ENCODE measurements around the gene SNRPB2. TPM values are rescaled to one million over a fixed set of nuclear protein-coding genes. Genes with fewer than 3 reads are reported as not detected.

Gene SNRPB2
- total RNA-seq, 1 experiment from 2014 or later, result 93.2 TPM

DNA sequence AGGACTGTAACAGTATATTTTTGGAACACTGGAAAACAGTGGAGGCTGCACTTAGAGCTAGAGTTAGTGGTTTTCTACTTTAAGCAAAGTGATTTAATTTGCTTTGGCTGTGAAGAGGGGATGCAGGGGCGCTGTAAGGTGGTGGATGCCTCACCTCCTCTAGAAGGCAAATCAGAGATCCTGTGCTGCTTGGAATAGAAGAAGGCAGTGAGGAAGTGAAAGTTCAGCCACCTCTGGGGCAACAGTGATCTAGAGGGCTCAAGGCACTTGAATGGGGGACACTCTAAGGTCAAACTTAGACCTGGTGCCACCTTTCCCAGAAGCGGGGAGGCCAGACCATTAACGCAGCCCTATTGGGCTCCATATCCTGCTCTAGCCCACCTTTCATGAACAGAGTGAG, 19.0 kb upstream of the SNRPB2 start:
- no peak overlapping the region for H3K4me3 Mint-ChIP-seq (ENCODE audit: unreplicated experiment)
- H3K36me3 ChIP-seq (ENCODE audit: control insufficient read depth, insufficient read depth, low read length), result no peaks in the 10 kb centered on the region
- H3K27me3 ChIP-seq (replicated peaks; ENCODE audit: control insufficient read depth, insufficient read depth, low read length), result peaks cover 1% of the 10 kb centered on the region; the same call in 1 of the 2 replicates
- BruUV-seq (replicated peaks), result no TSS peak
- H3K36me3 Mint-ChIP-seq (ENCODE audit: insufficient read depth, unreplicated experiment), result no peaks in the 10 kb centered on the region
- H3K4me1 Mint-ChIP-seq (ENCODE audit: low read depth, unreplicated experiment), result no peaks in the 10 kb centered on the region
- POLR2A ChIA-PET, result no interaction called here
- no peak overlapping the region for H3K4me3 ChIP-seq (ENCODE audit: low read depth, low read length)
- TF ChIP-seq, protein P1, sequence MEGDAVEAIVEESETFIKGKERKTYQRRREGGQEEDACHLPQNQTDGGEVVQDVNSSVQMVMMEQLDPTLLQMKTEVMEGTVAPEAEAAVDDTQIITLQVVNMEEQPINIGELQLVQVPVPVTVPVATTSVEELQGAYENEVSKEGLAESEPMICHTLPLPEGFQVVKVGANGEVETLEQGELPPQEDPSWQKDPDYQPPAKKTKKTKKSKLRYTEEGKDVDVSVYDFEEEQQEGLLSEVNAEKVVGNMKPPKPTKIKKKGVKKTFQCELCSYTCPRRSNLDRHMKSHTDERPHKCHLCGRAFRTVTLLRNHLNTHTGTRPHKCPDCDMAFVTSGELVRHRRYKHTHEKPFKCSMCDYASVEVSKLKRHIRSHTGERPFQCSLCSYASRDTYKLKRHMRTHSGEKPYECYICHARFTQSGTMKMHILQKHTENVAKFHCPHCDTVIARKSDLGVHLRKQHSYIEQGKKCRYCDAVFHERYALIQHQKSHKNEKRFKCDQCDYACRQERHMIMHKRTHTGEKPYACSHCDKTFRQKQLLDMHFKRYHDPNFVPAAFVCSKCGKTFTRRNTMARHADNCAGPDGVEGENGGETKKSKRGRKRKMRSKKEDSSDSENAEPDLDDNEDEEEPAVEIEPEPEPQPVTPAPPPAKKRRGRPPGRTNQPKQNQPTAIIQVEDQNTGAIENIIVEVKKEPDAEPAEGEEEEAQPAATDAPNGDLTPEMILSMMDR (IDR thresholded peaks at IDR 0.05; ENCODE audit: insufficient read depth in 1 of 2, low read depth in 1 of 2, low read length in 1 of 2, severe bottlenecking in 1 of 2, unreplicated experiment in 1 of 2), result no peak
- H3K9me3 Mint-ChIP-seq (ENCODE audit: unreplicated experiment), result peaks cover 26% of the 10 kb centered on the region
- intact Hi-C loops (cut with micrococcal nuclease; ENCODE audit: unreplicated experiment), result no loop called here
- H3K27ac Mint-ChIP-seq (ENCODE audit: unreplicated experiment), result no peak overlapping the region
- H3K4me1 ChIP-seq, result no peaks in the 10 kb centered on the region
- H3K9me3 ChIP-seq, result peaks cover 11% of the 10 kb centered on the region
- CTCF ChIA-PET, result no interaction called here
- H3K27me3 Mint-ChIP-seq (ENCODE audit: insufficient read depth, unreplicated experiment), result peaks cover 18% of the 10 kb centered on the region
- DNase-seq, result no peak

DNA sequence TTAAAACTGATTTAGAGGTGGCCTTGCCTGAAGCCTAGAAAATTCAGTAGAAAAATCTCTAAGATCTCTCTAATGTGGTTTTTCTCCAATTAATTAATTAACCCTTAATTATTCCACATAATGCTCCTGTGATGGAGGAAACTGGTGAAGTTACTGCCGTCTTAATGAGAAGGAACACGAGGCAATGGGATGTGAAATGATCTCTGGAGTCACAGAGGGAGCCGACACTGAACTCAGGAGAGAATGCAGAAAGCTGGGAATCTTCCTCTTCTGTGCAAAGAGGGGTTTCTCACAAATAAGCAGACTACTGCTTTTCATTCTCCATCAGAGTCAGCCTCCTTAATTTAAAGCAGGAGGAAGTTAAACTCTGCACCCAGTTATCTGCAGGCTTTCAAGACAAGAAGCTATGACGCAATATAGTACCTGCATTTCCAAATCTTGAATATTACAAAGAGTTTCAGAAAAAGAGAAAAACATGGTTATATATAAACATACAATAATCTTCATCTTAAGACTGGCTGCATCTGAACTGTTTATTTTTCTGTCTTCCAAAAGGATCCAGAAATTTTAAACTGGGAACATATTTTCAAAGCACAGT, 18.1 kb upstream of the SNRPB2 start:
- Mint-ChIP-seq H3K9me3 (ENCODE audit: unreplicated experiment) (peaks cover 21% of the 10 kb centered on the region), H3K4me1 (ENCODE audit: low read depth, unreplicated experiment) (no peaks in the 10 kb centered on the region), H3K36me3 (ENCODE audit: insufficient read depth, unreplicated experiment) (no peaks in the 10 kb centered on the region), H3K27me3 (ENCODE audit: insufficient read depth, unreplicated experiment) (peaks cover 21% of the 10 kb centered on the region), H3K27ac (ENCODE audit: unreplicated experiment) (no peak overlapping the region), H3K4me3 (ENCODE audit: unreplicated experiment) (no peak overlapping the region)
- Histone ChIP-seq H3K9me3 (peaks cover 3% of the 10 kb centered on the region; the same call in 1 of the 2 replicates), H3K4me3 (ENCODE audit: low read depth, low read length) (no peak overlapping the region), H3K27me3 (replicated peaks; ENCODE audit: control insufficient read depth, insufficient read depth, low read length) (peaks cover 1% of the 10 kb centered on the region; the same call in 1 of the 2 replicates), H3K36me3 (ENCODE audit: control insufficient read depth, insufficient read depth, low read length) (no peaks in the 10 kb centered on the region), H3K4me1 (no peaks in the 10 kb centered on the region)
- intact Hi-C loops (cut with micrococcal nuclease; ENCODE audit: unreplicated experiment), result no loop called here
- no peak for DNase-seq
- TF ChIP-seq, protein P1 (IDR thresholded peaks at IDR 0.05; ENCODE audit: insufficient read depth in 1 of 2, low read depth in 1 of 2, low read length in 1 of 2, severe bottlenecking in 1 of 2, unreplicated experiment in 1 of 2), result no peak
- CTCF ChIA-PET, result no interaction called here
- BruUV-seq (replicated peaks), result no TSS peak
- POLR2A ChIA-PET, result no interaction called here

DNA sequence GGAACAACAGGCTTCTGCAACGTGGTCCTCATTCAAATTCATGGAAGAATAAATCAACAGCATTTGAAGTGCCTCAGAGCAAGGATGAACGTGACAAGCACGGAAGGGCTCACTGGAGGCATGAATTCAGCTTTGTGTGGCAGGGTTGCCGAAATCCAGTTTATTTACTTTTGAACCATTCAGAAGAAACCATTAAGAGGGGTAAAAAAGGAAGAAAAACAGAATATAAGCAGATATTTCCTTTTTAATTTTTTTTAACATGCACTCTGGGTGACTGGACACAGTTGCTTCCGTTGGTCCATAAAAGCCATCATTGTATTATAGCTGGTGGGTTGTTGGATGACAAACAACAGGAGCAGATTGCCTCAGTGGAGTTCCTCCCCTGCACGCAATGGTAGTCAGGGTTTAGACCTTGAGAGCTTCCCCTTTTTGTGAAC, 17.3 kb upstream of the SNRPB2 start:
- peaks cover 1% of the 10 kb centered on the region; the same call in 1 of the 2 replicates for H3K27me3 ChIP-seq (replicated peaks; ENCODE audit: control insufficient read depth, insufficient read depth, low read length)

More for the DNA sequence above, 17.3 kb upstream of the SNRPB2 start:
- no peaks in the 10 kb centered on the region for H3K36me3 Mint-ChIP-seq (ENCODE audit: insufficient read depth, unreplicated experiment)
- peaks cover 19% of the 10 kb centered on the region for H3K27me3 Mint-ChIP-seq (ENCODE audit: insufficient read depth, unreplicated experiment)
- H3K9me3 Mint-ChIP-seq (ENCODE audit: unreplicated experiment), result peaks cover 13% of the 10 kb centered on the region
- Histone ChIP-seq H3K36me3 (ENCODE audit: control insufficient read depth, insufficient read depth, low read length) (no peaks in the 10 kb centered on the region), H3K4me1 (no peaks in the 10 kb centered on the region), H3K4me3 (ENCODE audit: low read depth, low read length) (no peak overlapping the region), H3K9me3 (peaks cover 3% of the 10 kb centered on the region; the same call in 1 of the 2 replicates)
- DNase-seq, result no peak
- intact Hi-C loops (cut with micrococcal nuclease; ENCODE audit: unreplicated experiment), result no loop called here
- CTCF ChIA-PET, result no interaction called here
- H3K4me3 Mint-ChIP-seq (ENCODE audit: unreplicated experiment), result no peak overlapping the region
- no TSS peak for BruUV-seq (replicated peaks)
- no peak overlapping the region for H3K27ac Mint-ChIP-seq (ENCODE audit: unreplicated experiment)
- no peaks in the 10 kb centered on the region for H3K4me1 Mint-ChIP-seq (ENCODE audit: low read depth, unreplicated experiment)
- POLR2A ChIA-PET, result no interaction called here
- TF ChIP-seq, protein P1 (IDR thresholded peaks at IDR 0.05; ENCODE audit: insufficient read depth in 1 of 2, low read depth in 1 of 2, low read length in 1 of 2, severe bottlenecking in 1 of 2, unreplicated experiment in 1 of 2), result no peak
